Measurements from ENCODE around the gene AFAP1. TPM values are rescaled to one million over a fixed set of nuclear protein-coding genes. Genes with fewer than 3 reads are reported as not detected.

The AFAP1 gene
- total and polyA plus RNA-seq, 2 of the 8 experiments (the other 6 are each of a cell fraction or from before 2014, with no cell fraction given), result 3.6 to 18.2 TPM

- TF ChIP-seq USF2 (IDR thresholded peaks at IDR 0.05; ENCODE audit: low read length), result no peak
- TF ChIP-seq POLR2A (IDR thresholded peaks at IDR 0.05; ENCODE audit: control extremely low read depth in 1 of 2, low read depth in 2 of 2, low read length in 2 of 2), result no peak
- TF ChIP-seq CREB1 (IDR thresholded peaks at IDR 0.05), result no peak
- TF ChIP-seq SRF (IDR thresholded peaks at IDR 0.05; ENCODE audit: low read depth, low read length), result no peak
- TF ChIP-seq KDM1A (IDR thresholded peaks at IDR 0.05; ENCODE audit: borderline replicate concordance, low read length), result no peak
Measured at GRCh38 chr4:7865533-7865932, 74.1 kb downstream of the AFAP1 start (continued).

Measured in H1 (cell line).